OCI-LY7 (cell line): Measurements from ENCODE around the gene GGTLC2.

ENCODE experiments used
- EZH2phosphoT487 ChIP-seq: fragments of 200-600 bp; sonication (generic); IDR thresholded peaks from 2 replicates; pipeline ENCODE4 v1.6.1; 2018; ENCODE audit warnings: low read depth, borderline replicate concordance, mild to moderate bottlenecking, mixed run types, antibody characterized with exemption, low read length, moderate library complexity, mixed read lengths
- TF ChIP-seq, protein P1 (sequence below): fragments of 200-600 bp; sonication (generic); conservative IDR thresholded peaks from 2 replicates; pipeline ENCODE4 v1.5.1; 2014; ENCODE audit warnings: mild to moderate bottlenecking, antibody characterized with exemption, low read length, moderate library complexity, mixed read lengths

DNA sequence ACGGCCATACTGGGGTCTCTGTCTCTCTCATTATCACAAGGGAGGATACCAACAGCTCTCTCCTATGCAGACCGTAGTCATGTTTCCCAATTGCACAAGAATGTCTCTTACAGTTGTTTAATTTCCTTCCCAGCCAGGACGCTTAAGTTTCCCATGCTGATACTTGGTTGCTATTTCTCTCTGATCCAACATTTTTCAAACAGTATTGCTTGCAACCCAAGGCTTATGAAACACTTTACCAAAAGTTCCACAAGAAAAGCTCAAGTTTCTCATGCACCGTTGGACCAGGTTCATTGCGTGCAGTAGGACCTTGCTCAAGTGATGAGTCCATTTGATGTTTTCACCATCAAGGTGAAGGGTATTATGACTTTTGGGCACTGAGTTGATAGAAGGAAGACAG lies 46.6 kb downstream of the GGTLC2 start:
- TF ChIP-seq, protein P1, sequence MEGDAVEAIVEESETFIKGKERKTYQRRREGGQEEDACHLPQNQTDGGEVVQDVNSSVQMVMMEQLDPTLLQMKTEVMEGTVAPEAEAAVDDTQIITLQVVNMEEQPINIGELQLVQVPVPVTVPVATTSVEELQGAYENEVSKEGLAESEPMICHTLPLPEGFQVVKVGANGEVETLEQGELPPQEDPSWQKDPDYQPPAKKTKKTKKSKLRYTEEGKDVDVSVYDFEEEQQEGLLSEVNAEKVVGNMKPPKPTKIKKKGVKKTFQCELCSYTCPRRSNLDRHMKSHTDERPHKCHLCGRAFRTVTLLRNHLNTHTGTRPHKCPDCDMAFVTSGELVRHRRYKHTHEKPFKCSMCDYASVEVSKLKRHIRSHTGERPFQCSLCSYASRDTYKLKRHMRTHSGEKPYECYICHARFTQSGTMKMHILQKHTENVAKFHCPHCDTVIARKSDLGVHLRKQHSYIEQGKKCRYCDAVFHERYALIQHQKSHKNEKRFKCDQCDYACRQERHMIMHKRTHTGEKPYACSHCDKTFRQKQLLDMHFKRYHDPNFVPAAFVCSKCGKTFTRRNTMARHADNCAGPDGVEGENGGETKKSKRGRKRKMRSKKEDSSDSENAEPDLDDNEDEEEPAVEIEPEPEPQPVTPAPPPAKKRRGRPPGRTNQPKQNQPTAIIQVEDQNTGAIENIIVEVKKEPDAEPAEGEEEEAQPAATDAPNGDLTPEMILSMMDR = no peak
- no peak for TF ChIP-seq EZH2phosphoT487
